ENCODE data around the gene NUBPL. TPM values are rescaled to one million over a fixed set of nuclear protein-coding genes. Genes with fewer than 3 reads are reported as not detected.
"Not testable (repeated sequence)": the region's sequence is repeated elsewhere in the genome, so short reads cannot be mapped to it uniquely, and the experiment has no call there.

Gene NUBPL
- total RNA-seq, 2 donors from 2014 or later: 18.5 to 19.5 TPM

GRCh38 chr14:31568671-31569070 lies 7.5 kb downstream of the NUBPL start:
- DNase-seq (no peak), ATAC-seq (peak in 1 of 2 donors; percentile 74)
- intact Hi-C loops (cut with DNase I): no loop called here

GRCh38 chr14:31572955-31573354 lies 11.8 kb downstream of the NUBPL start:
- DNase-seq (no peak), ATAC-seq (no peak)
- intact Hi-C loops (cut with DNase I): no loop called here

- intact Hi-C loops (cut with DNase I): no loop called here
- no peak for DNase-seq
- ATAC-seq: no peak
These were observed 15.7 kb downstream of the NUBPL start for GRCh38 chr14:31576949-31577348.

GRCh38 chr14:31578266-31578665 lies 17.1 kb downstream of the NUBPL start:
- intact Hi-C loops (cut with DNase I): no loop called here
- ATAC-seq (peak; percentile 69 to 70), DNase-seq (no peak)

- peak; percentile 12 to 23 for ATAC-seq
- intact Hi-C loops (cut with DNase I): no loop called here
- DNase-seq: no peak
These were observed 17.7 kb downstream of the NUBPL start for GRCh38 chr14:31578792-31579501.

- DNase-seq (no peak), ATAC-seq (no peak)
- intact Hi-C loops (cut with DNase I): no loop called here
These were observed 19.0 kb downstream of the NUBPL start for GRCh38 chr14:31580234-31580633.

GRCh38 chr14:31582286-31582691 lies 21.1 kb downstream of the NUBPL start:
- intact Hi-C loops (cut with DNase I): no loop called here
- no peak for DNase-seq
- peak; percentile 56 to 72 for ATAC-seq

- no peak for ATAC-seq
- no peak for DNase-seq
- intact Hi-C loops (cut with DNase I): no loop called here
These were observed 21.7 kb downstream of the NUBPL start for GRCh38 chr14:31582836-31583452.

- DNase-seq (no peak), ATAC-seq (no peak)
- intact Hi-C loops (cut with DNase I): no loop called here
These were observed 29.0 kb downstream of the NUBPL start for GRCh38 chr14:31590206-31590605.

GRCh38 chr14:31592122-31592521 lies 30.9 kb downstream of the NUBPL start:
- ATAC-seq: no peak
- no peak for DNase-seq
- intact Hi-C loops (cut with DNase I): no loop called here

- ATAC-seq (no peak), DNase-seq (no peak)
- intact Hi-C loops (cut with DNase I): no loop called here
These were observed 31.4 kb downstream of the NUBPL start for GRCh38 chr14:31592631-31593030.

GRCh38 chr14:31596342-31597095 lies 35.3 kb downstream of the NUBPL start:
- intact Hi-C loops (cut with DNase I): no loop called here
- ATAC-seq (no peak), DNase-seq (no peak)

- intact Hi-C loops (cut with DNase I): no loop called here
- ATAC-seq: no peak
- no peak for DNase-seq
These were observed 44.5 kb downstream of the NUBPL start for GRCh38 chr14:31605702-31606101.

GRCh38 chr14:31611778-31612433 lies 50.7 kb downstream of the NUBPL start:
- no peak for ATAC-seq

GRCh38 chr14:31613188-31613587 lies 52.0 kb downstream of the NUBPL start:
- ATAC-seq: no peak
- no peak for DNase-seq
- intact Hi-C loops (cut with DNase I): no loop called here

More at GRCh38 chr14:31611778-31612433, 50.7 kb downstream of the NUBPL start:
- no peak for DNase-seq
- intact Hi-C loops (cut with DNase I): no loop called here

GRCh38 chr14:31618884-31619283 lies 57.7 kb downstream of the NUBPL start:
- DNase-seq; ATAC-seq; intact Hi-C loops (cut with DNase I): not testable (repeated sequence)

GRCh38 chr14:31619440-31619839 lies 58.2 kb downstream of the NUBPL start:
- DNase-seq (no peak), ATAC-seq (no peak)
- intact Hi-C loops (cut with DNase I): no loop called here

- ATAC-seq; DNase-seq; intact Hi-C loops (cut with DNase I): not testable (repeated sequence)
These were observed 59.7 kb downstream of the NUBPL start for GRCh38 chr14:31620898-31621297.

GRCh38 chr14:31622060-31622459 lies 60.9 kb downstream of the NUBPL start:
- intact Hi-C loops (cut with DNase I): no loop called here
- no peak for DNase-seq
- no peak for ATAC-seq

- ATAC-seq; intact Hi-C loops (cut with DNase I); DNase-seq: not testable (repeated sequence)
These were observed 91.7 kb downstream of the NUBPL start for GRCh38 chr14:31652900-31653299.

Measured in left cardiac atrium (tissue), 4 donors.